Measurements from ENCODE around the gene STT3B.
"Not testable (repeated sequence)": the region's sequence is repeated elsewhere in the genome, so short reads cannot be mapped to it uniquely, and the experiment has no call there.

Gene STT3B

GRCh38 chr3:31505371-31506048 is 27.2 kb upstream of the STT3B start:
- Mint-ChIP-seq H3K4me3 (peak overlapping the region; percentile 13), H3K27ac (peak overlapping the region; percentile 60), H3K36me3 (peaks cover 10% of the 10 kb centered on the region), H3K27me3 (no peaks in the 10 kb centered on the region), H3K9me3 (peaks cover 2% of the 10 kb centered on the region), H3K4me1 (peaks cover 58% of the 10 kb centered on the region)
- CTCF ChIA-PET = interaction anchor here (0.6 kb wide), 1 partner anchor 298 kb away, joined by 3 read pairs; no protein-coding TSS in a partner anchor
- no peak for DNase-seq

DNA sequence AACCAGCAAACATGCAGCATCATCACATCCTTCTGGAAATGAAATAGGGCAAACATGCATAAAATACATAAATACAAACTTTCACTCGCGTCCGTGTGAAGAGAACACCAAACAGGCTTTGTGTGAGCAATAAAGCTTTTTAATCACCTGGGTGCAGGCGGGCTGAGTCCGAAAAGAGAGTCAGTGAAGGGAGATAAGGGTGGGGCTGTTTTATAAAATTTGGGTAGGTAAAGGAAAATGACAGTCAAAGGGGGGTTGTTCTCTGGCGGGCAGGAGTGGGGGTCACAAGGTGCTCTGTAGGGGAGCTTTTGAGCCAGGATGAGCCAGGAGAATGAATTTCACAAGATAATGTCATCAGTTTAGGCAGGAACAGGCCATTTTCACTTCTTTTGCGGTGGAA is 26.2 kb upstream of the STT3B start:
- Mint-ChIP-seq H3K4me1 (peaks cover 67% of the 10 kb centered on the region), H3K27ac (peak overlapping the region; percentile 62), H3K36me3 (peaks cover 15% of the 10 kb centered on the region)
- H3K9me3 Mint-ChIP-seq, H3K4me3 Mint-ChIP-seq, H3K27me3 Mint-ChIP-seq, CTCF ChIA-PET, DNase-seq: not testable (repeated sequence)

DNA sequence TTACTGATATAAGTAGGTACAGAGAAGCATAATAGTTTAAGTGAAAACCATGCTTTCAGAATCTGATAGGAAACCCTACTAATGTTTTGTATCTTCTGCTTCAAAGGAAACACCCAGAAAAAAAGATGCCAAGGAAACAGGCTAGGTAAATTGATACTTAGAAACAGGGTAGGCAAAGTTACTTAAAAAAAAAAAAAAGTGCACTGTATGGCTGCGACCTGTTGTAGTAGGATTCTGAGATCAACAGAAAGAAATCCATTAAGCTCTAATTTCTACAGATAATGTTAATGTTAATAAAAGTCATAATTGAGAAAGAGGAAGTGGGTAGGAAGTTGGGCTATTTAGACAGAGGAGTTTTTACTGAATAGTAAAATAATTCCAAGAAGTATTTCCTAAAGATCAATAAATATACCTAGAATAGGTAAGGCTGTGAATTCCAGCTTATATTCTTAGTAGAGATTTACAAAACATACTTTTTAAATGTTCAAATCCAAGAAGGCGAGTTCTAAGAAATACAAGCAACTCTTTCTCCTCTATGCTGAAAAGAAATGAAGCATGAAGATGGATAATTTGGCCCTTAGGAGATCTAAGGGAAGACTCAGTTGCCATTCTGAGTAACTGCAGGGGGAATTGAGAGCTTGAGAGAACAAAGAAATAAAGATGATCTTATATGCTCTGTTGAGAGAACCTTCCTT is 24.1 kb upstream of the STT3B start:
- peak overlapping the region; percentile 88 for H3K27ac Mint-ChIP-seq
- no peak for DNase-seq
- H3K9me3 Mint-ChIP-seq = peaks cover 13% of the 10 kb centered on the region
- H3K36me3 Mint-ChIP-seq = peaks cover 21% of the 10 kb centered on the region
- CTCF ChIA-PET = interaction anchor here (0.8 kb wide), 1 partner anchor 25 kb away, joined by 3 read pairs; no protein-coding TSS in a partner anchor
- H3K27me3 Mint-ChIP-seq = no peaks in the 10 kb centered on the region
- H3K4me3 Mint-ChIP-seq = peak overlapping the region; percentile 26
- H3K4me1 Mint-ChIP-seq = peaks cover 67% of the 10 kb centered on the region

GRCh38 chr3:31509147-31509728 is 23.5 kb upstream of the STT3B start:
- no peaks in the 10 kb centered on the region for H3K27me3 Mint-ChIP-seq
- peak overlapping the region; percentile 25 for H3K4me3 Mint-ChIP-seq
- H3K27ac Mint-ChIP-seq = peak overlapping the region; percentile 88
- peaks cover 13% of the 10 kb centered on the region for H3K9me3 Mint-ChIP-seq
- H3K36me3 Mint-ChIP-seq = peaks cover 21% of the 10 kb centered on the region
- no peak for DNase-seq
- peaks cover 67% of the 10 kb centered on the region for H3K4me1 Mint-ChIP-seq
- CTCF ChIA-PET = interaction anchor here (0.8 kb wide), 1 partner anchor 24 kb away, joined by 3 read pairs; no protein-coding TSS in a partner anchor

DNA sequence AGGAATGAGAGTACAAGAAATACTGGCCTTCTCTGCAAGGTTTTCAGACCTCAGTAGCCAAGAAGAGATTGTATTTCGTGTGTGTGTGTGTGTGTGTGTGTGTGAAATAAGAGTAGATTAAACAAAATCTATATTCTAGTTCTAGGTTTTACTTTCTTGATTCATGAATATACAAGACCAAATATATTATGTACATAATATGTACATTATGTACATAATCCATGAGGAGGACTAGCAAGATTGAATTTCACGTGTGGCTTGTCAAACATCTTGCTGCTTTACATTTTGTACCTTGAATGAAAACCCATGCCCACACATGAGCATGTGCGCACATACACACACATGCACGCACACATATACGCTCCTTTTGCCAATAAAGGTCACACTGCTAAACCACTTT is 18.2 kb upstream of the STT3B start:
- Mint-ChIP-seq H3K36me3 (peaks cover 12% of the 10 kb centered on the region), H3K9me3 (peaks cover 10% of the 10 kb centered on the region), H3K4me1 (peaks cover 18% of the 10 kb centered on the region), H3K27me3 (no peaks in the 10 kb centered on the region), H3K27ac (no peak overlapping the region), H3K4me3 (no peak overlapping the region)
- DNase-seq = no peak
- CTCF ChIA-PET = no interaction called here

DNA sequence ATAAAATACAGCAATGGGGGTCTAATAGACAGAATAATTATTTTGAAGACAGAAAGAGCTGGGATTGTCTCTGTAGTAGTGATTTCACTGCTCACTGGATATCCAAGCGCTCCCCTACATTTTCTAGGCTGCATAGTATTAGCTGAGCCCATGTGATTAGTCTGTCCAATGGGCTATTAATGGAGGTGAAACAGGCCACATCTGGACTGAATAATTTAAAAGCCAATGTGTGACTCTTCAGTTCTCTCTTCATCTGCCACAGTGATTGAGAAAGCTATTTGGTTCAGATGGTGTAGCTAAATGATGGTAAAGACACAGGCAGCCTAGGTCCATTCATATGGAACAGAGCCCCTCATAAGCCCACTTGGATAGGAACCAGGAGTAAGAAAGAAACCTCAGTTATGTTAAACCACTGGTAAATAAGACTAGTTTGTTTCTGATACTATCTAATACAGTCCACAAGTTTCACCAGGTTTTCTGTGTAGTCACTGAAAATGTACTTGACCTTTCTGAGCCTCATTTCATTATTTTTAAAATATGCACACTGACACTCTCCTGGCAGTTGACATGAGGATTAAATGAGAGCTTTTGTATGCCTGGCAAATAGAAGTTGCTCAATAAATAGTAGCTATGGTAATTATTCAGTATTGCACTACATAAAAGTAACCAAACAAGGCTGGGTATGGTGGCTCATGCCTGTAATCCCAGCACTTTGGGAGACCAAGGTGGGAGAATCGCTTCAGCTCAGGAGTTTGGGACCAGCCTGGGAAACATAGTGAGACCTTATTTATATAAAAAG is 17.0 kb upstream of the STT3B start:
- no peak overlapping the region for H3K4me3 Mint-ChIP-seq
- CTCF ChIA-PET = interaction anchor here (1.4 kb wide), 1 partner anchor 16 kb away, joined by 3 read pairs; no protein-coding TSS in a partner anchor
- peaks cover 12% of the 10 kb centered on the region for H3K9me3 Mint-ChIP-seq

GRCh38 chr3:31516757-31517156 is 16.0 kb upstream of the STT3B start:
- no peaks in the 10 kb centered on the region for H3K27me3 Mint-ChIP-seq

More for the DNA sequence above, 17.0 kb upstream of the STT3B start:
- peaks cover 10% of the 10 kb centered on the region for H3K4me1 Mint-ChIP-seq
- H3K36me3 Mint-ChIP-seq = peaks cover 11% of the 10 kb centered on the region
- no peak overlapping the region for H3K27ac Mint-ChIP-seq
- no peaks in the 10 kb centered on the region for H3K27me3 Mint-ChIP-seq
- no peak for DNase-seq

DNA sequence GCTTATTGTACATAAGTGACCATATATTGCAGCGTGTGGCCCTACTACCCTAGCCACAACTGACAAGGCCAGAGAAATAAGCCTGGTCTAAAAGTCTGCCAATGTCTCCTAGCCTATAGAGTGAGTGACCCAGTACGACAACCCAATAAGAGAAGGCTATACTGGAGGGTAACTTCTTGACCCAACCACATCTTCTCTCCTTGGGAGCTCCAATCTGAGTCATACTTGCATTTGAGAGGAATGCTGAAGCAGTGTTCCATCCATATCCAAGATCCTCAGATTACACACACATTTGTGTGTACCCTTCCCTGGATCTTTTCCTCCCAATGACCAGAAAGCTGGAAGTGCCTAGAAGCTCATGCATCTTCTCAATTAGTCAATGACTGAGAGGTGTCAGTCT is 11.3 kb upstream of the STT3B start:
- peaks cover 2% of the 10 kb centered on the region for H3K36me3 Mint-ChIP-seq
- peak overlapping the region; percentile 80 for H3K27ac Mint-ChIP-seq
- DNase-seq = no peak
- H3K27me3 Mint-ChIP-seq = no peaks in the 10 kb centered on the region
- peaks cover 24% of the 10 kb centered on the region for H3K4me1 Mint-ChIP-seq
- H3K4me3 Mint-ChIP-seq = no peak overlapping the region
- CTCF ChIA-PET = interaction anchor here (1.0 to 2.4 kb wide), 3 partner anchors 10 to 71 kb away, joined by 3 to 11 read pairs (median 4); partner anchors contain the start of gene STT3B
- H3K9me3 Mint-ChIP-seq = peaks cover 5% of the 10 kb centered on the region

More at GRCh38 chr3:31516757-31517156, 16.0 kb upstream of the STT3B start:
- DNase-seq = no peak
- H3K27ac Mint-ChIP-seq = no peak overlapping the region
- CTCF ChIA-PET = interaction anchor here (1.4 kb wide), 1 partner anchor 15 kb away, joined by 3 read pairs; no protein-coding TSS in a partner anchor
- H3K36me3 Mint-ChIP-seq = peaks cover 4% of the 10 kb centered on the region
- H3K9me3 Mint-ChIP-seq = peaks cover 7% of the 10 kb centered on the region
- no peak overlapping the region for H3K4me3 Mint-ChIP-seq
- H3K4me1 Mint-ChIP-seq = peaks cover 7% of the 10 kb centered on the region

GRCh38 chr3:31522152-31522551 is 10.6 kb upstream of the STT3B start:
- H3K9me3 Mint-ChIP-seq = peaks cover 5% of the 10 kb centered on the region
- H3K36me3 Mint-ChIP-seq = peaks cover 2% of the 10 kb centered on the region
- H3K4me3 Mint-ChIP-seq = peak overlapping the region; percentile 8

DNA sequence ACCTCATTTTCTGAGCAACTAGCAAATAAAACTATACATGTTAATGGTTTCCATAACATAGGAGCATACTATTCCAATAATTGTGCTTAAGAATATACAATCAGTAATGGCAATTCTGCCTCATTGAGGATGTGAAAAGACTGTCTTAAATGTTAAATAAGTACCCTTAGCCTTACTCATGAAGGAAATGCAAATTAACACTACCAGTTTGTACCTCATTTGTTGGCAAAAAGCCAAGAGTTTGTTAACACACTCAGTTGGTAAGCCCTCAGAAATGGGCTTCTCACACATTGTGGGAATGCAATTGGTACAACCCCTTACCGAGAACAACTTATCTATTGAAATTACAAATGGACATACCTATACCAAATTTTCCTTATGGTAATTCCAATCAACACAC is 9.2 kb upstream of the STT3B start:
- H3K27me3 Mint-ChIP-seq = peaks cover 3% of the 10 kb centered on the region
- H3K9me3 Mint-ChIP-seq = peaks cover 8% of the 10 kb centered on the region
- DNase-seq = no peak
- CTCF ChIA-PET = interaction anchor here (2.4 kb wide), 1 partner anchor 8 kb away, joined by 11 read pairs; the partner anchor contains the start of gene STT3B
- H3K36me3 Mint-ChIP-seq = peaks cover 7% of the 10 kb centered on the region
- H3K27ac Mint-ChIP-seq = no peak overlapping the region
- H3K4me1 Mint-ChIP-seq = peaks cover 24% of the 10 kb centered on the region
- H3K4me3 Mint-ChIP-seq = no peak overlapping the region

More at GRCh38 chr3:31522152-31522551, 10.6 kb upstream of the STT3B start:
- peak overlapping the region; percentile 80 for H3K27ac Mint-ChIP-seq
- peaks cover 24% of the 10 kb centered on the region for H3K4me1 Mint-ChIP-seq
- DNase-seq = peak; percentile 45
- CTCF ChIA-PET = interaction anchor here (1.0 to 2.4 kb wide), 3 partner anchors 10 to 71 kb away, joined by 3 to 11 read pairs (median 4); partner anchors contain the start of gene STT3B
- H3K27me3 Mint-ChIP-seq = peaks cover 3% of the 10 kb centered on the region

DNA sequence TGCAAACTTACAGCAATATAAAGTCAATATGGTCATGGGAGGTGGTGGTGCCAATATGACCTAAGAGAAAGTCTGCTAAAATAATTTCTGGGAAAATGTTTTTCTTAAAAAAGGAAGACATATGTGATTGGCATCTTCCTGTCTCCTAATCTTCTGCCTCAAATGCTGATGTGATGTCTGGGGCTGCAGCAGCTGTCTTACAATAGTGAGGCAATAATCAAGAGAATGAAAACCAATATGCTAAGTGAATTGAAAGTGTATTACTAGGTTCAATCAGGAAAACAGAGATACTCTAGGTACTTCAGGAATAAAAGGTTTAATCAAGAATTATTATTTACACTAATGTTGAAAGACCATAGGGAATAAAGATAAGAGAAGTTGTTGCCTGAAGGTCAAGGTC is 7.2 kb upstream of the STT3B start:
- Mint-ChIP-seq H3K4me3 (no peak overlapping the region), H3K4me1 (peaks cover 24% of the 10 kb centered on the region), H3K27ac (no peak overlapping the region), H3K36me3 (peaks cover 7% of the 10 kb centered on the region), H3K27me3 (peaks cover 3% of the 10 kb centered on the region), H3K9me3 (peaks cover 5% of the 10 kb centered on the region)
- no peak for DNase-seq
- CTCF ChIA-PET = no interaction called here

DNA sequence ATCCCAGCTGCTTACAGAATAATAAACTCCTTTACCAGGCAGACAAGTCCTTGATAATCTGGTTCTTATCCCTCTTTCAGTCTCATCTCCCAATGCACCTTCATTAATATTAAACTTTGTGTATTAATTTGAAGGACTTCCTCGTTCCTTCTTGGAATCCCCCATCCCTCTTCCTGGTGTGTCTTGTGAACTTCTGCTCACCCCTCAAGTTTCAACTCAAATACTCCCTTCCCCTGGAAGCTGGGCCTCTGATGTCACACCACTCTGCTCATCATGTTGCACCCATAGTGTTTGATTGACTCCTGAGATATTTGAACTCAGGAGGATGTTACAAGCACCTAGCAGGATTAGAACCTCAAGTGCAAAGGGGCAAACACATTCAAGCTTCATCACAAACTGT is 3.3 kb upstream of the STT3B start:
- Mint-ChIP-seq H3K4me3 (no peak overlapping the region), H3K27ac (no peak overlapping the region), H3K4me1 (peaks cover 3% of the 10 kb centered on the region), H3K9me3 (peaks cover 5% of the 10 kb centered on the region), H3K36me3 (peaks cover 15% of the 10 kb centered on the region), H3K27me3 (peaks cover 9% of the 10 kb centered on the region)
- CTCF ChIA-PET = no interaction called here
- no peak for DNase-seq

- Mint-ChIP-seq H3K9me3 (peaks cover 5% of the 10 kb centered on the region), H3K4me1 (peaks cover 3% of the 10 kb centered on the region), H3K27ac (no peak overlapping the region), H3K4me3 (no peak overlapping the region), H3K36me3 (peaks cover 20% of the 10 kb centered on the region), H3K27me3 (peaks cover 9% of the 10 kb centered on the region)
- CTCF ChIA-PET = interaction anchor here (0.8 to 2.5 kb wide), 3 partner anchors 8 to 12 kb away, joined by 3 to 11 read pairs (median 3); no protein-coding TSS in a partner anchor
- DNase-seq = no peak
Measured at GRCh38 chr3:31530039-31530959, 2.4 kb upstream of the STT3B start.
